Measurements from ENCODE around the gene CUBN. TPM values are rescaled to one million over a fixed set of nuclear protein-coding genes. Genes with fewer than 3 reads are reported as not detected.
A peak's percentile ranks its signal among the peaks of the same experiment; 100 is the strongest.

Gene CUBN
- total and polyA plus RNA-seq, 2 of the 13 experiments (the other 11 are each of a cell fraction or from before 2014, with no cell fraction given) = 0.27 to 0.32 TPM

DNA sequence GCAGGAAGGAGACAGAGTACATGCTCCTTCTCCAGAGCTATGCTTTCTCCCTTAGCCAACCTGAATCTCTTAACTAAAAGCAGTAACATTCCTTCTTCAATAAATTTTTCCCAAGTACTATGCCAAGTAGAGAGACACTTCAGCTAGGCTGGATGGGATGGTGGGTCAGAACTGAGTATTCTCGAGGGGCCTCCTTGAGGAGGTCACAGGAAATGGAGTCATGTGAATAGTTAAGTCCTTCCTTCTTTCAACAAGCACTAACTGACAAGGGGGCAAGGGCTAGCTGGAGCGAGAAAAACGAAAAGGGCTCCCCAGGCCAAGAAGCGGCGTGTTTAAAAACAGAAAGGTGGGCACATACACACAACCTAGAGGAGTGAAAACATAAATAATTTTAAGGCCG, 317.8 kb downstream of the CUBN start:
- 96% methylated on average over 6 of the region's 6 CpGs for WGBS (ENCODE audit: low lambda C conversion rate)
- Histone ChIP-seq H3K9ac (ENCODE audit: insufficient read depth, low read depth, low read length) (no peak overlapping the region), H3K79me2 (ENCODE audit: insufficient read depth, low read length) (peaks cover 10% of the 10 kb centered on the region), H3K9me3 (ENCODE audit: low read length) (no peaks in the 10 kb centered on the region), H3K4me1 (ENCODE audit: insufficient read depth, low read length) (peaks cover 18% of the 10 kb centered on the region), H2AFZ (ENCODE audit: low read length) (no peak overlapping the region), H3K4me2 (ENCODE audit: low read depth, low read length) (no peak overlapping the region), H3K4me3 (replicated peaks in 1 of 3; ENCODE audit: insufficient read depth in 1 of 3, low read depth in 2 of 3, low read length in 3 of 3) (no peak overlapping the region), H3K27ac (ENCODE audit: extremely low read length, insufficient read depth, low read length) (no peak overlapping the region), H3K27me3 (ENCODE audit: control insufficient read depth in 1 of 2, insufficient read depth in 2 of 2, low read length in 2 of 2) (no peaks in the 10 kb centered on the region), H4K20me1 (ENCODE audit: insufficient read depth, low read length) (no peaks in the 10 kb centered on the region), H3K36me3 (replicated peaks in 1 of 2; ENCODE audit: control insufficient read depth in 1 of 2, insufficient read depth in 2 of 2, low read length in 2 of 2) (no peaks in the 10 kb centered on the region)
- BruUV-seq (replicated peaks) = no TSS peak
- ChIA-PET CTCF (ENCODE audit: low intra/inter-chr PET ratio, low total read pairs) (no interaction called here), POLR2A (no interaction called here)
- ATAC-seq = no peak
- no peak for DNase-seq (ENCODE audit: low spot score)
- in situ Hi-C loops (cut with HindIII; ENCODE audit: extremely low pct_ligation_motif_present, low pct_unique_long_range_greater_than_20kb) (no loop called here), intact Hi-C loops (cut with micrococcal nuclease; ENCODE audit: unreplicated experiment) (loop anchor here (10.0 kb wide), 1 partner anchor 937 kb away; no protein-coding TSS in a partner anchor)
- no peak for FAIRE-seq
- TF ChIP-seq JDP2 (CRISPR knock-in tag; IDR thresholded peaks at IDR 0.05; ENCODE audit: borderline replicate concordance) (no peak), TSC22D2 (CRISPR knock-in tag; IDR thresholded peaks at IDR 0.05; ENCODE audit: borderline replicate concordance) (no peak), TOE1 (CRISPR knock-in tag; IDR thresholded peaks at IDR 0.05) (no peak), ZNF660 (CRISPR knock-in tag; IDR thresholded peaks at IDR 0.05; ENCODE audit: borderline replicate concordance, low read depth) (no peak), ZNF136 (CRISPR knock-in tag; IDR thresholded peaks at IDR 0.05; ENCODE audit: low read depth) (no peak), CHD4 (IDR thresholded peaks at IDR 0.05; ENCODE audit: borderline replicate concordance, low read length) (no peak), SPEN (CRISPR knock-in tag; IDR thresholded peaks at IDR 0.05; ENCODE audit: low read depth) (no peak), ZNF10 (CRISPR knock-in tag; IDR thresholded peaks at IDR 0.05; ENCODE audit: borderline replicate concordance, low read depth) (no peak), JUNB (CRISPR knock-in tag; IDR thresholded peaks at IDR 0.05; ENCODE audit: borderline replicate concordance) (no peak)

DNA sequence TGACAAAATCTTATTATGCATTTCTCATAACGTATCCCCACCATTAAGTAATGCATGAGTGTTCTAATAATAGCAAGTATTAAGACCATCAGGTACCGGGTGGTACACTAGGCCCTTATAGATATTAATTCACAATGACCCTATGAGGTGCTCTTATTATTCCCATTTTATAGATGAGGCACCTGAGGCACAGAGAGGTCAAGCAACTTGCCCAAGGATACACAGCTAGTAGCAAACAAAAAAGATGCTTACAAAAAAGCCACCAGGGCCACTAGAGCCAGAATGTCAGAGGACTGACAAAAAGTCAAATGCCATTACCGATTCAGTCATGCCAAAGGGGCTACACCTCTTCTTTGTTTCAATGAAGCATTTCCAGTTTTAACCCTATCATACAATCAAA, 318.3 kb downstream of the CUBN start:
- peaks cover 15% of the 10 kb centered on the region for H3K4me1 ChIP-seq (ENCODE audit: insufficient read depth, low read length)
- H3K36me3 ChIP-seq (replicated peaks in 1 of 2; ENCODE audit: control insufficient read depth in 1 of 2, insufficient read depth in 2 of 2, low read length in 2 of 2) = no peaks in the 10 kb centered on the region
- no peak for FAIRE-seq
- no peaks in the 10 kb centered on the region for H4K20me1 ChIP-seq (ENCODE audit: insufficient read depth, low read length)
- intact Hi-C loops (cut with micrococcal nuclease; ENCODE audit: unreplicated experiment) = loop anchor here (10.0 kb wide), 1 partner anchor 936 kb away; no protein-coding TSS in a partner anchor
- H3K4me2 ChIP-seq (ENCODE audit: low read depth, low read length) = no peak overlapping the region
- no peaks in the 10 kb centered on the region for H3K9me3 ChIP-seq (ENCODE audit: low read length)
- peaks cover 9% of the 10 kb centered on the region for H3K79me2 ChIP-seq (ENCODE audit: insufficient read depth, low read length)
- TF ChIP-seq JUND (CRISPR knock-in tag; IDR thresholded peaks at IDR 0.05) (no peak), ZNF768 (CRISPR knock-in tag; IDR thresholded peaks at IDR 0.05) (peak; percentile 55; the same call in 1 of the 2 replicates), ARID2 (CRISPR knock-in tag; IDR thresholded peaks at IDR 0.05; ENCODE audit: borderline replicate concordance) (no peak)
- in situ Hi-C loops (cut with HindIII; ENCODE audit: extremely low pct_ligation_motif_present, low pct_unique_long_range_greater_than_20kb) = no loop called here
- H3K9ac ChIP-seq (ENCODE audit: insufficient read depth, low read depth, low read length) = no peak overlapping the region
- DNase-seq (ENCODE audit: low spot score) = no peak
- no peak overlapping the region for H3K27ac ChIP-seq (ENCODE audit: extremely low read length, insufficient read depth, low read length)
- no peak overlapping the region for H3K4me3 ChIP-seq (replicated peaks in 1 of 3; ENCODE audit: insufficient read depth in 1 of 3, low read depth in 2 of 3, low read length in 3 of 3)
- no TSS peak for BruUV-seq (replicated peaks)
- ChIA-PET CTCF (ENCODE audit: low intra/inter-chr PET ratio, low total read pairs) (no interaction called here), POLR2A (no interaction called here)
- H3K27me3 ChIP-seq (ENCODE audit: control insufficient read depth in 1 of 2, insufficient read depth in 2 of 2, low read length in 2 of 2) = no peaks in the 10 kb centered on the region
- 92% methylated on average over 3 of the region's 3 CpGs for WGBS (ENCODE audit: low lambda C conversion rate)
- ATAC-seq = no peak
- H2AFZ ChIP-seq (ENCODE audit: low read length) = no peak overlapping the region
